Stimulated activated CD4-positive, alpha-beta T cell treated with anti-CD3 and anti-CD28 coated beads, TNF-alpha, amount 100 ng/mL, for 48 hours (primary cell): ENCODE data around the gene AXDND1.
"Not testable (repeated sequence)": the region's sequence is repeated elsewhere in the genome, so short reads cannot be mapped to it uniquely, and the experiment has no call there.

ENCODE experiments used
- DNase-seq, 3 donors: peaks; one replicate each; pipeline ENCODE4 v3.0.0-alpha.2; 2020; ENCODE audit warnings: low read depth in 3 of 3

The AXDND1 gene

GRCh38 chr1:179474713-179475112, 108.9 kb downstream of the AXDND1 start:
- DNase-seq = no peak

- no peak for DNase-seq
These were observed 110.7 kb downstream of the AXDND1 start for GRCh38 chr1:179476484-179476883.

GRCh38 chr1:179478370-179478769, 112.6 kb downstream of the AXDND1 start:
- no peak for DNase-seq

- DNase-seq = no peak
These were observed 124.8 kb downstream of the AXDND1 start for GRCh38 chr1:179490611-179491010.

- no peak for DNase-seq
These were observed 127.6 kb downstream of the AXDND1 start for GRCh38 chr1:179493323-179493722.

GRCh38 chr1:179506199-179506598, 140.4 kb downstream of the AXDND1 start:
- DNase-seq = no peak

- no peak for DNase-seq
These were observed 143.6 kb downstream of the AXDND1 start for GRCh38 chr1:179509384-179509783.

GRCh38 chr1:179510038-179510437, 144.3 kb downstream of the AXDND1 start:
- no peak for DNase-seq

GRCh38 chr1:179516976-179517705, 151.4 kb downstream of the AXDND1 start:
- no peak for DNase-seq

- not testable (repeated sequence) for DNase-seq
These were observed 152.8 kb downstream of the AXDND1 start for GRCh38 chr1:179518544-179518943.

GRCh38 chr1:179529482-179530195, 163.9 kb downstream of the AXDND1 start:
- no peak for DNase-seq

GRCh38 chr1:179530352-179530751, 164.6 kb downstream of the AXDND1 start:
- no peak for DNase-seq

- no peak for DNase-seq
These were observed 176.0 kb downstream of the AXDND1 start for GRCh38 chr1:179541774-179542173.

GRCh38 chr1:179545321-179545720, 179.6 kb downstream of the AXDND1 start:
- no peak for DNase-seq

GRCh38 chr1:179547021-179547535, 181.3 kb downstream of the AXDND1 start:
- DNase-seq = no peak

GRCh38 chr1:179548666-179549367, 183.0 kb downstream of the AXDND1 start:
- no peak for DNase-seq

GRCh38 chr1:179549368-179549700, 183.6 kb downstream of the AXDND1 start:
- DNase-seq = no peak

- no peak for DNase-seq
These were observed 185.2 kb downstream of the AXDND1 start for GRCh38 chr1:179550746-179551682.

- no peak for DNase-seq
These were observed 188.7 kb downstream of the AXDND1 start for GRCh38 chr1:179554427-179554826.

GRCh38 chr1:179558078-179558477, 192.3 kb downstream of the AXDND1 start:
- DNase-seq = no peak

- DNase-seq = no peak
These were observed 209.9 kb downstream of the AXDND1 start, which contains the start of gene NPHS2 for GRCh38 chr1:179575497-179576314. TSS of gene NPHS2 (minus strand) at chr1:179575948. CDS start at chr1:179575864, 84 bp downstream.
